GM12865 (cell line): ENCODE data around the gene CEP43.

Experiments
- DNase-seq: peaks from one replicate; pipeline ENCODE4 v3.0.0; 2010; ENCODE audit warnings: low read depth
- H3K4me3 ChIP-seq: 2 replicates; pipeline ENCODE4 v1.5.1; 2011; ENCODE audit warnings: mild to moderate bottlenecking, low read depth, low read length, control low read depth
- CTCF ChIP-seq: IDR thresholded peaks from 2 replicates; pipeline ENCODE4 v1.5.1; 2011; ENCODE audit warnings: low read length, control low read depth, low read depth, inconsistent platforms; ENCODE audit not compliant: insufficient read depth; ENCODE audit errors: missing control alignments

CEP43 gene

DNA sequence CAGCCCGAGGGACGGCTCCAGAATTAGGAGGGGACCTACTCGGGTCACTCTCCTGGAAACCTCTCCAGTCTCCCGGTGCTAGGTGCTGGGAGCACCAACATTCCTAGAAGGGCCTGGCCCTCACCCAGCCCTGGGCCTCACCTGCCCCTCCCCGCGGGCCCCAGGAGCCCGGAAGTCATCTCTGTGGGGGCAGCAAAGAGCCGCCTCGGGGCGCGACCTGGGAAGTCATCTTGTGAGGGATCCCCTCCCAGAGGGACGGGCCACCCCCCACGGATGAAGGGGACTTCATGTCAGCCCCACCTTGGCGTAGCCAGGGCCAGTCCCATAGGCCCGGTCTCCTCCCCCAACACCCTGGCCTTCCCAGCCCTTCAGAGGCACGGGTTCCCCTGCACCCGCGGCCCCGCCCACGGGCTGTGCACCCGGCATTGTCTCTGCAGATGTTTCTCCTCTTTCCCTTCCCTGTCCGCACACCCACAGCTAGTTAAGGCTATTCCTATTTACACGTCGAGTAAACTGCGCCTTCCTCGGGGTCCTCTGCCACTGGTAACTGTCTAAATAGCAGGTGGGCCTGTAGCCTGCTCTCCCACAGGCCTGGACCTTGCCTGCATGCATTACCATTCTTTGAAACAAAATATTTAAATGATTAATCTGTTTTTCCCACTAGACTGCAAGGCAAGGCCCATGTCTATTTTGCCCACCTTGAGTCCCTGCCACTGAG is 42.0 kb upstream of the CEP43 start:
- TF ChIP-seq CTCF, result no peak
- peak; percentile 72 for DNase-seq
- peak overlapping the region; percentile 91 for H3K4me3 ChIP-seq

- H3K4me3 ChIP-seq, result peak overlapping the region; percentile 91
- no peak for TF ChIP-seq CTCF
- peak; percentile 42 for DNase-seq
Measured at GRCh38 chr6:166957805-166958076, 41.5 kb upstream of the CEP43 start.

GRCh38 chr6:166958926-166959861 is 40.0 kb upstream of the CEP43 start:
- peak; percentile 85 for DNase-seq
- H3K4me3 ChIP-seq, result peak overlapping the region; percentile 91
- TF ChIP-seq CTCF, result no peak

DNA sequence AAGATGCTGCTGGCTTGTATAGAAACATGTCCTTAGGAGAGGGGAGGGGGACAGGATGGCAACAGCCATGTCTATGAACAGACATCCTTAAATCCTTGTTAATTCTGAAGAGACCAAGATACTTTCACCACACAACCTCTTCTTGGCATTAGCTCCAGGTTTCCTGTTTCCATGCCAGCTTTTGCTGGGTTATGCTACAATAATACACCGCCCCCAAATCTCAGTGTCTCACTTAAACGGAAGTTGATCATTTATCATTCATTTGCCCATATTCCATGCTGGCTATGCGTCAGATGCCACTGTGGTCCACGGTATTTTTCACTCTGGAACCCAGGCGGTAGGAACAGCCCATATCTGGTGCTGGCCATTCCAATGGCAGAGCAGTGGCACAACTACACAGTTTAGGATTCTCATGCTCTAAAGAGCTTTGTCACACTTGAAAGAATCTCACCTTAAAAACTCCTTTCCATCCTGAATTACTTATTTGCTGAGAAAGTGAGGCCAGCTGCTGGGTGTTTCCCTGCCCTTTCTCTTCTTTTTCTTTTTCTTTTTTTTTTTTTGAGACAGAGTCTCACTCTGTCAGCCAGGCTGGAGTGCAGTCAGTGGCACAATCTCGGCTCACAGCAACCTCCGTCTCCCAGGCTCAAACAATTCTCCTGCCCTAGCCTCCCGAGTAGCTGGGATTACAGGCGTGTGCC is 39.1 kb upstream of the CEP43 start:
- H3K4me3 ChIP-seq, result no peak overlapping the region
- no peak for TF ChIP-seq CTCF

GRCh38 chr6:166960609-166960978 is 38.6 kb upstream of the CEP43 start:
- H3K4me3 ChIP-seq, result no peak overlapping the region
- TF ChIP-seq CTCF, result no peak
- DNase-seq, result no peak

More for the DNA sequence above, 39.1 kb upstream of the CEP43 start:
- no peak for DNase-seq

DNA sequence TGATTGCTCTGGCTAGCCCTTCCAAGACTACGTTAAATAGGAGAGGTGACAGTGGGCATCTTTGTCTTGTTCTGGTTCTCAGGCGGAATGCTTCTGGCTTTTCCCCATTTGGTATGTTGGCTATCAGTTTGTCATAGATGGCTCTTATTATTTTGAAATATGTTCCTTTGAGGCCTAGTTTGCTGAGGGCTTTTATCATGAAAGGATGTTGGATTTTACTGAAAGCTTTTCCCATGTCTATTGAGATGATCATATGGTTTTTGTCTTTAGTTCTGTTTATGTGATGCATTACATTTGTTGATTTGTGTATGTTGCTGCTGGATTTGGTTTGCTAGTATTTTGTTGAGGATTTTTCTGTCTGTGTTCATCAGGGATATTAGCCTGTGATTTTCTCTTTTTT is 32.9 kb upstream of the CEP43 start:
- DNase-seq, result no peak
- TF ChIP-seq CTCF, result no peak
- H3K4me3 ChIP-seq, result no peak overlapping the region
